ENCODE data around the gene RPP25. TPM values are rescaled to one million over a fixed set of nuclear protein-coding genes. Genes with fewer than 3 reads are reported as not detected.
A peak's percentile ranks its signal among the peaks of the same experiment; 100 is the strongest.

The RPP25 gene
- polyA plus RNA-seq, 4 donors = 5.5 to 22.2 (median 14.9) TPM

- peak overlapping the region in 2 of 3 donors; percentile 80 to 81 for H3K27ac ChIP-seq (ENCODE audit: low read depth in 1 of 3, low read length in 2 of 3)
- FAIRE-seq = no peak
Measured at GRCh38 chr15:74955796-74956647, 550 bp downstream of the RPP25 start.

GRCh38 chr15:74955017-74955416 lies 1.6 kb downstream of the RPP25 start:
- FAIRE-seq = no peak

More at GRCh38 chr15:74955796-74956647, 550 bp downstream of the RPP25 start:
- Histone ChIP-seq H3K9me3 (ENCODE audit: control insufficient read depth in 2 of 2, insufficient read depth in 1 of 2, low read depth in 1 of 2, low read length in 1 of 2) (no peaks in the 10 kb centered on the region), H3K27me3 (ENCODE audit: control insufficient read depth in 3 of 3, insufficient read depth in 3 of 3, low read length in 3 of 3) (peaks cover 0 to 43% (median 0%) of the 10 kb centered on the region in 3 donors), H3K4me1 (ENCODE audit: control insufficient read depth in 3 of 3, insufficient read depth in 2 of 3, low read depth in 1 of 3, low read length in 2 of 3) (peaks cover 0 to 48% (median 2%) of the 10 kb centered on the region in 3 donors), H3K4me3 (ENCODE audit: low read depth in 1 of 3, low read length in 3 of 3) (peak overlapping the region; percentile 34 to 71 (median 40)), H3K36me3 (ENCODE audit: control insufficient read depth in 3 of 3, insufficient read depth in 2 of 3, low read depth in 1 of 3, low read length in 3 of 3) (peaks cover 0 to 4% (median 0%) of the 10 kb centered on the region in 3 donors)
- 14 to 18% (median 16%) methylated on average over 68 to 88 of the region's 88 CpGs for WGBS, 3 donors
- peak; percentile 81 to 91 for DNase-seq

DNA sequence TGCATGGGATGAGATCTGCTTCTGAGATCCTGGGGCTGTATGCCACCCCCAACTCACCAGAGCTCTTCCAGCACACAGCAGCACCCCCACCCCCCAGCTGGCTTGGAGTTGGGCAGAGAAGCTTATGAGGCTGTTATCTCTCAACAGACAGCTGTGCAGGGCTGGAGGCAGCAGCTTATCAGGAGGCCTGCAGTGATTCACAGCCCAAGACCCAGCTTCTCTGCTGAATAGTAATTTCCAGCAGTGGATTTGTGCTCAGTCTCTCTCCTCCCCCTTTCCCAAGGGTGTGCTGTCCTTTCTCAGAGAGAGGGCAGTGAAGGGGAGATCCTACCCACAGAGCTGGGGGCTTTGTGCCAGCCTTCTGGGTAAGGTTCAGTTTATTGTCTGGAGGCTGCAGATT lies 2.1 kb downstream of the RPP25 start:
- no peak for FAIRE-seq
- Histone ChIP-seq H3K27ac (ENCODE audit: low read depth in 1 of 3, low read length in 2 of 3) (no peak overlapping the region), H3K4me1 (ENCODE audit: control insufficient read depth in 3 of 3, insufficient read depth in 2 of 3, low read depth in 1 of 3, low read length in 2 of 3) (peaks cover 0 to 47% (median 2%) of the 10 kb centered on the region in 3 donors), H3K9me3 (ENCODE audit: control insufficient read depth in 2 of 2, insufficient read depth in 1 of 2, low read depth in 1 of 2, low read length in 1 of 2) (no peaks in the 10 kb centered on the region), H3K36me3 (ENCODE audit: control insufficient read depth in 3 of 3, insufficient read depth in 2 of 3, low read depth in 1 of 3, low read length in 3 of 3) (peaks cover 0 to 4% (median 0%) of the 10 kb centered on the region in 3 donors), H3K27me3 (ENCODE audit: control insufficient read depth in 3 of 3, insufficient read depth in 3 of 3, low read length in 3 of 3) (peaks cover 0 to 32% (median 0%) of the 10 kb centered on the region in 3 donors), H3K4me3 (ENCODE audit: low read depth in 1 of 3, low read length in 3 of 3) (peak overlapping the region in 2 of 3 donors; percentile 40 to 71)
- DNase-seq = peak; percentile 40 to 53

More at GRCh38 chr15:74955017-74955416, 1.6 kb downstream of the RPP25 start:
- peaks cover 0 to 4% (median 0%) of the 10 kb centered on the region in 3 donors for H3K36me3 ChIP-seq (ENCODE audit: control insufficient read depth in 3 of 3, insufficient read depth in 2 of 3, low read depth in 1 of 3, low read length in 3 of 3)
- H3K27me3 ChIP-seq (ENCODE audit: control insufficient read depth in 3 of 3, insufficient read depth in 3 of 3, low read length in 3 of 3) = peaks cover 0 to 37% (median 0%) of the 10 kb centered on the region in 3 donors
- no peak overlapping the region for H3K27ac ChIP-seq (ENCODE audit: low read depth in 1 of 3, low read length in 2 of 3)
- peak overlapping the region in 2 of 3 donors; percentile 40 to 71 for H3K4me3 ChIP-seq (ENCODE audit: low read depth in 1 of 3, low read length in 3 of 3)
- H3K4me1 ChIP-seq (ENCODE audit: control insufficient read depth in 3 of 3, insufficient read depth in 2 of 3, low read depth in 1 of 3, low read length in 2 of 3) = peaks cover 0 to 48% (median 2%) of the 10 kb centered on the region in 3 donors
- H3K9me3 ChIP-seq (ENCODE audit: control insufficient read depth in 2 of 2, insufficient read depth in 1 of 2, low read depth in 1 of 2, low read length in 1 of 2) = no peaks in the 10 kb centered on the region
- WGBS, 3 donors = 49 to 60% (median 56%) methylated on average over 8 of the region's 8 CpGs
- no peak for DNase-seq

DNA sequence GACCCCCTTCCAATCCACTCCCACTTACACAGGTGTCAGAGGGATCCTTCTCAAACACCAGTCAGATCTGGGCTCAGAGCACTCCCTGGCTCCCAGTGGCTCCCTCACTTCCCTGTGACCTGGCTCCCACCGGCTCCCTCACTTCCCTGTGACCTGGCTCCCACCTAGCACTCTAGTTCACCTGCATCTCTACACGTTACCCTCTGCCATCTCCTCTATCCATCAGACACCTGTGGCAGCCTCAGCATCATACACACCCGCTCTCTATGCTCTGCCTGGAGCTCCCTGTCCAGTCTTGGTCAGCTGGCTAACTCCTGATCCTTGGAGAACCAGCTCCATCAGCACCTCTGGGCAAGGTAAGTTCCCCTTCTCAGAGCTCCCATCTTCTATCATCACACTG lies 5.6 kb downstream of the RPP25 start:
- FAIRE-seq = no peak
- WGBS, 3 donors = 61 to 70% (median 65%) methylated on average over 3 of the region's 3 CpGs
- Histone ChIP-seq H3K4me1 (ENCODE audit: control insufficient read depth in 3 of 3, insufficient read depth in 2 of 3, low read depth in 1 of 3, low read length in 2 of 3) (peaks cover 0 to 21% (median 2%) of the 10 kb centered on the region in 3 donors), H3K27me3 (ENCODE audit: control insufficient read depth in 3 of 3, insufficient read depth in 3 of 3, low read length in 3 of 3) (peaks cover 0 to 7% (median 0%) of the 10 kb centered on the region in 3 donors), H3K27ac (ENCODE audit: low read depth in 1 of 3, low read length in 2 of 3) (no peak overlapping the region), H3K4me3 (ENCODE audit: low read depth in 1 of 3, low read length in 3 of 3) (no peak overlapping the region), H3K9me3 (ENCODE audit: control insufficient read depth in 2 of 2, insufficient read depth in 1 of 2, low read depth in 1 of 2, low read length in 1 of 2) (no peaks in the 10 kb centered on the region), H3K36me3 (ENCODE audit: control insufficient read depth in 3 of 3, insufficient read depth in 2 of 3, low read depth in 1 of 3, low read length in 3 of 3) (peaks cover 0 to 4% (median 0%) of the 10 kb centered on the region in 3 donors)
- no peak for DNase-seq

GRCh38 chr15:74950078-74950908 lies 6.3 kb downstream of the RPP25 start:
- H3K27me3 ChIP-seq (ENCODE audit: control insufficient read depth in 3 of 3, insufficient read depth in 3 of 3, low read length in 3 of 3) = no peaks in the 10 kb centered on the region
- 41 to 51% (median 48%) methylated on average over 7 of the region's 7 CpGs for whole genome bisulfite sequencing, 3 donors
- no peak for FAIRE-seq

GRCh38 chr15:74937590-74938371 lies 18.8 kb downstream of the RPP25 start, which contains the start of gene COX5A:
COX5A (minus strand) TSS chr15:74938073; CDS start chr15:74938014, 59 bp downstream.
- no peak for FAIRE-seq
- Histone ChIP-seq H3K9me3 (ENCODE audit: control insufficient read depth in 2 of 2, insufficient read depth in 1 of 2, low read depth in 1 of 2, low read length in 1 of 2) (no peaks in the 10 kb centered on the region), H3K36me3 (ENCODE audit: control insufficient read depth in 3 of 3, insufficient read depth in 2 of 3, low read depth in 1 of 3, low read length in 3 of 3) (peaks cover 0 to 12% (median 2%) of the 10 kb centered on the region in 3 donors), H3K4me3 (ENCODE audit: low read depth in 1 of 3, low read length in 3 of 3) (peak within 1 kb of the TSS; percentile 79 to 98 (median 86)), H3K27me3 (ENCODE audit: control insufficient read depth in 3 of 3, insufficient read depth in 3 of 3, low read length in 3 of 3) (no peaks in the 10 kb centered on the region), H3K4me1 (ENCODE audit: control insufficient read depth in 3 of 3, insufficient read depth in 2 of 3, low read depth in 1 of 3, low read length in 2 of 3) (peaks cover 0 to 5% (median 4%) of the 10 kb centered on the region in 3 donors), H3K27ac (ENCODE audit: low read depth in 1 of 3, low read length in 2 of 3) (peak within 1 kb of the TSS; percentile 88 to 99 (median 92))
- peak; percentile 97 to 99 for DNase-seq
- WGBS, 3 donors = 0 to 1% (median 1%) methylated on average over 39 to 85 of the region's 85 CpGs

More at GRCh38 chr15:74950078-74950908, 6.3 kb downstream of the RPP25 start:
- no peak overlapping the region for H3K4me3 ChIP-seq (ENCODE audit: low read depth in 1 of 3, low read length in 3 of 3)
- peaks cover 0 to 4% (median 0%) of the 10 kb centered on the region in 3 donors for H3K36me3 ChIP-seq (ENCODE audit: control insufficient read depth in 3 of 3, insufficient read depth in 2 of 3, low read depth in 1 of 3, low read length in 3 of 3)
- DNase-seq = peak; percentile 77 to 86
- peaks cover 0 to 14% (median 2%) of the 10 kb centered on the region in 3 donors for H3K4me1 ChIP-seq (ENCODE audit: control insufficient read depth in 3 of 3, insufficient read depth in 2 of 3, low read depth in 1 of 3, low read length in 2 of 3)
- H3K9me3 ChIP-seq (ENCODE audit: control insufficient read depth in 2 of 2, insufficient read depth in 1 of 2, low read depth in 1 of 2, low read length in 1 of 2) = no peaks in the 10 kb centered on the region
- no peak overlapping the region for H3K27ac ChIP-seq (ENCODE audit: low read depth in 1 of 3, low read length in 2 of 3)

- H3K27ac ChIP-seq (ENCODE audit: low read depth in 1 of 3, low read length in 2 of 3) = peak overlapping the region; percentile 88 to 99 (median 92)
- peaks cover 0 to 5% (median 4%) of the 10 kb centered on the region in 3 donors for H3K4me1 ChIP-seq (ENCODE audit: control insufficient read depth in 3 of 3, insufficient read depth in 2 of 3, low read depth in 1 of 3, low read length in 2 of 3)
- DNase-seq (peak in 1 of 2 donors; percentile 48), FAIRE-seq (no peak)
- H3K9me3 ChIP-seq (ENCODE audit: control insufficient read depth in 2 of 2, insufficient read depth in 1 of 2, low read depth in 1 of 2, low read length in 1 of 2) = no peaks in the 10 kb centered on the region
- no peaks in the 10 kb centered on the region for H3K27me3 ChIP-seq (ENCODE audit: control insufficient read depth in 3 of 3, insufficient read depth in 3 of 3, low read length in 3 of 3)
- peak overlapping the region; percentile 79 to 98 (median 86) for H3K4me3 ChIP-seq (ENCODE audit: low read depth in 1 of 3, low read length in 3 of 3)
- WGBS, 3 donors = 0 to 1% (median 0%) methylated on average over 18 of the region's 18 CpGs
- H3K36me3 ChIP-seq (ENCODE audit: control insufficient read depth in 3 of 3, insufficient read depth in 2 of 3, low read depth in 1 of 3, low read length in 3 of 3) = peaks cover 0 to 15% (median 2%) of the 10 kb centered on the region in 3 donors
Measured at GRCh38 chr15:74937272-74937589, 19.3 kb downstream of the RPP25 start.
